ENCODE data around the gene CFL2.

CFL2 gene

GRCh38 chr14:34668111-34668510 is 46.3 kb downstream of the CFL2 start:
- no peak for DNase-seq

GRCh38 chr14:34667007-34667406 is 47.4 kb downstream of the CFL2 start:
- no peak for DNase-seq

- peak; percentile 50 for DNase-seq
Observed at GRCh38 chr14:34665785-34666435, 48.5 kb downstream of the CFL2 start.

GRCh38 chr14:34662561-34663088 is 51.8 kb downstream of the CFL2 start:
- DNase-seq: no peak

GRCh38 chr14:34660796-34661195 is 53.6 kb downstream of the CFL2 start:
- DNase-seq: no peak

Data from NCI-H2029 (cell line).